AG09309 (cell line): ENCODE results near the gene SGO2.

ENCODE experiments used
- DNase-seq: peaks from one replicate; pipeline ENCODE4 v3.0.0-alpha.2; 2010; ENCODE audit warnings: low read depth
- H3K4me3 ChIP-seq: 2 replicates; pipeline ENCODE4 v1.5.1; 2011; ENCODE audit warnings: mild to moderate bottlenecking, low read depth, low read length, moderate library complexity; ENCODE audit not compliant: control insufficient read depth
- TF ChIP-seq, protein P1 (sequence below): IDR thresholded peaks from 2 replicates; pipeline ENCODE4 v1.5.1; 2011; ENCODE audit warnings: mild to moderate bottlenecking, low read depth, low read length, inconsistent platforms; ENCODE audit not compliant: insufficient read depth, control insufficient read depth; ENCODE audit errors: missing control alignments

The SGO2 gene

DNA sequence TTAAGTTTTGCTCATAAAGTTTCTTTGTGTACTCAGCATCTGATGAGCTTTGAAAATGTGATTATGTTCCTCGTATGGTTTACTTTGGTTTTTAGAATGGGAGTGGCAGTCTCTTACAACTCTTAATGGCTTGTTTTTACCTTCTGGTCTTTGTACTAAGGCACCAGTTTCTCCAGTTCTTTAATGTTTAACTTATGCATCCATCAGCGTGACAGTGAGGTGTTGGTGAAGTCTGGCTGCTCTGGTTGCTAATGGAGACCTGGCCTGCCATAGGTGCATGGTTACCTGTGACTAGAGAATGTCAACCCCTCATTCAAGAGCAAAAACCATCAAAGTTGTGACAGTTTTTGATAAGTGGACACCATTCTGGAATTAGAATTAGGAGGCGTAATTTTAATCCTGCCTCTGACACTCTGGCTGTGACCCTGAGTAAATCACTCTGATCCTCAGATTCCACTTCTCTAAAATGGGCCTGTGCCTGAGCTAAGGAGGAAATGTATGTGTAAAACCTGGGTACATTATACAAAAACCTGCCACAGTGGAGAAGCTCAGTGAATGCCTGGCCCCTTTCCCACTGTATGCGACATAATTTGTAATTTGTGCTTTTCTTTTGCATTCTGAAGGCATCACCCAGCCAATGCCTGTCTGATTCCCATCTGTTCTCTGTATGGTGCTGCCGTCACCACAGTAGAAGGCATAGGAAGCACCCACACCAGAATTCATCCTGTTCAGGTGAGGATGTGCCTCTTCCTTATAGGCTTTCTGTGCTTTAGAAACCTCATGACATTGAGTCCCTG is 71.0 kb downstream of the SGO2 start:
- TF ChIP-seq, protein P1, sequence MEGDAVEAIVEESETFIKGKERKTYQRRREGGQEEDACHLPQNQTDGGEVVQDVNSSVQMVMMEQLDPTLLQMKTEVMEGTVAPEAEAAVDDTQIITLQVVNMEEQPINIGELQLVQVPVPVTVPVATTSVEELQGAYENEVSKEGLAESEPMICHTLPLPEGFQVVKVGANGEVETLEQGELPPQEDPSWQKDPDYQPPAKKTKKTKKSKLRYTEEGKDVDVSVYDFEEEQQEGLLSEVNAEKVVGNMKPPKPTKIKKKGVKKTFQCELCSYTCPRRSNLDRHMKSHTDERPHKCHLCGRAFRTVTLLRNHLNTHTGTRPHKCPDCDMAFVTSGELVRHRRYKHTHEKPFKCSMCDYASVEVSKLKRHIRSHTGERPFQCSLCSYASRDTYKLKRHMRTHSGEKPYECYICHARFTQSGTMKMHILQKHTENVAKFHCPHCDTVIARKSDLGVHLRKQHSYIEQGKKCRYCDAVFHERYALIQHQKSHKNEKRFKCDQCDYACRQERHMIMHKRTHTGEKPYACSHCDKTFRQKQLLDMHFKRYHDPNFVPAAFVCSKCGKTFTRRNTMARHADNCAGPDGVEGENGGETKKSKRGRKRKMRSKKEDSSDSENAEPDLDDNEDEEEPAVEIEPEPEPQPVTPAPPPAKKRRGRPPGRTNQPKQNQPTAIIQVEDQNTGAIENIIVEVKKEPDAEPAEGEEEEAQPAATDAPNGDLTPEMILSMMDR = no peak
- H3K4me3 ChIP-seq = no peak overlapping the region
- no peak for DNase-seq

DNA sequence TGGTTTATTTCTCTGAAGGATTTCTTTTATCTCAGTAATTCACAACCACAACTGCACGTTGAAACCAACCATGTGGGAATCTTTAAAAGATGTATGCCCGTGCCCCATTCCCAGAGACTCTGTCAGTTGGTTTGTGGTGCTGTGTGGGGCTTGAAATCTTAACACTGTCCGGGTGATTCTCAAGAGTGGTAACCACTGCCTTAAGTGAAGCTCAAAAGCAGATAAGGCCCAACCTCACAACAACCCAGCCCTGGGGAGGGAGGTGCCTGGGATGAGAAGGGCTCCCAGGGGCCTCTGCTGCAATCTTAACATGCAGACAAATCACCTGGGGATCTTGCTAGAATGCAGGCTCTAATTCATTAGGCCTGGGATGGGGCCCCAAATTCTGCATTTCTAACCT is 73.2 kb downstream of the SGO2 start:
- no peak for DNase-seq
- TF ChIP-seq, protein P1 = no peak
- H3K4me3 ChIP-seq = no peak overlapping the region

DNA sequence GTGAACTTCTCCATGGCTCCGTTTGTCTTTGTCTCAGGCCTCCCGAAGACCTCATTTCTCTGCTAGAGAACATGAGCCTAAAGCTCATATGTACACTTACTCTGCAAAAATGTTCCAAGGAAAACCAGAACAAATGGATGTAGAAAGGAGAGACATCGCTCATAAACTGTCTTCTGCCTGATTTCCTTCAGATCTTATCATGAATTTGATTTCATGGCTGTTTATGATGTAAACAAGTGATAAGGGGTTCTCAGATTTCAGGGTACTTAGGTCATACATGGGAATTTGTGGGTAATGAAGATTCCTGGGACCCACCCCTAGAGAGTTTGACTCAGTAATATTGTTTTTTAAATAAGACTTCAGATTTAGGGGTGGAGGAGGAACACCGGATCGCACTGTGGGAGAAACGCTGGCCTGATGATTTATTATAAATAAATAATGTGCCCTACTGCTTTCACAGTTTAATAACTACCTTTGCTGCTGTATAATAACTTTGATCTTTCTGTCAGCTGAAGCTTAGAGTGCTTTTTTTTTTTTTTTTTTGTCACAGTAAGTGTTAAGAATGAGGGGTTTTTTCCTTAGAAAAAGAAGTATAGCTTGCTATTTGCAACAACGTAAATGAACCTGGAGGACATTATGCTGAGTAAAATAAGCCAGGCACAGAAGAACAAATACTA is 74.7 kb downstream of the SGO2 start:
- H3K4me3 ChIP-seq = no peak overlapping the region
- TF ChIP-seq, protein P1 = no peak
- no peak for DNase-seq

DNA sequence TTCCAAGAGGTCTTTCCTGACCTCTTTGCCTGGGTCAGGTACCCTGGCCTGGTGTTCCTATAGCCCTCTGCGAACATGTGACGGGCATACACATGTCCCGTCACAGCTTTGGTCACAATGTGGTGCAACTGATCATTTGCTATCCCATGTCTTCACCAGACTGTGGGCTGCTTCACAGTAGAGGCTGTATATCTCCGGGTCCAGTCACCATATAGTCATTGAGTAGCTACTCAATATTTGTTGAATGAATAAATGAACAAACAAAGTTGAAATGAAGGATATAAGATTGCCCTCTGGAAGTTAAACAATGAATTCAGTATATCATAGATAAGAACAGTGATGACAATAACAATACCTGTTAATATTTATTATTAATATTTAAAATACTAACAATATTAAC is 76.6 kb downstream of the SGO2 start:
- TF ChIP-seq, protein P1 = no peak
- no peak for DNase-seq
- H3K4me3 ChIP-seq = no peak overlapping the region

DNA sequence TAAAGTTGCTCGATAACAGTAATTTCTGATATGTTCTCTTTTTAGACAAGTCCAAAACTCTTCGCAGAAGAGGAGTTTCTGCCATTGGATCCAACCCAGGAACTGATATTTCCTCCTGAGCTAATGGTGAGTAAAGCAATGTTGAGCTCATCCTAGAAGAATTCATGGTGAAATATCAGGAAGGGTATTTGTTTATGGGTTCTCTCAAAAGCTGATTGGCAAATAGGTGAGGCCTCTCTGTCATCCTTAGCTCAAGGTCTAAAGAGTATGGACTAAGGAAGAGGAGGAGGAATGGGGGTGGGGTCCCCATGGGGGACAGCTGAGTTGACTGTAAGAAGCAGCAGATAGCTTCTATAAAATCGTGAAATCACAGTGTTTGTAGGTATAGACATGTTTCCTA is 78.0 kb downstream of the SGO2 start:
- H3K4me3 ChIP-seq = no peak overlapping the region
- DNase-seq = no peak
- TF ChIP-seq, protein P1 = no peak

DNA sequence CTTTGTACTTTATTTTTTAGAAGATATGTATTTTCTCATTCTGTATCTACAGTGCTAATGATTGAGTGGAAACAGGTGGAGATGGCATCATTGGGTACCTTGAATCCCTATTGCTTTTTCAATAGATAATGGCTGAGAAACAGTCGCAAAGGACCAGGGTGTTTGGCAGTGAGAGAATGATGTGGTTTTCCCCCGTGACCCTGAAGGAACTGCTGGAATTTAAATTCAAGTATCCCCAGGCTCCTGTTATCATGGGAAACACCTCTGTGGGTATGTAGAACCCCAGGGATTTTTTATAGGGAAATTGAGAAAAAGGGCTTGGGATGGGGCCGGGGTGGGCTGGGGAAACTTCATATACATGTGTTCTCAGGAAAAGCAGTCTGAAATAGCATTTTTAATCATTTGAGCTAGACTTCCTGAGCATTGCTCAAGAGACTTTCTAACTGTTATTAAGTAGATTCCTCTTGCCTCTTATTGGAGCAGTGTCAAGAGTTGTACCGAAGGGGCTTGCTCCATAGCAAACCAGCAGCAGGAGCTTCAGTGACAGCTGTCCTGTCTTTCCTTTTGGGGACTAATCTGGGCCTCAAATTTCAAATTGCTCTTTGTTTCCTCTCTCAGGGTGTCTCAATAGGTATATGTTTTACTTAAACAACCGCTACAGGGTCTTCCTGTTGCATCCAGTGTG is 78.7 kb downstream of the SGO2 start:
- no peak overlapping the region for H3K4me3 ChIP-seq
- TF ChIP-seq, protein P1 = no peak
- DNase-seq = no peak
